Prostate gland (tissue), 2 donors: ENCODE data around the gene ITGA7.

ENCODE experiments used
- POLR2A ChIP-seq: fragments of 450-650 bp; IDR thresholded peaks from one replicate; pipeline ENCODE4 v1.6.1; 2016; ENCODE audit warnings: antibody characterized with exemption, mild to moderate bottlenecking
- POLR2AphosphoS5 ChIP-seq: sonication (generic); formaldehyde crosslinking; IDR thresholded peaks from one replicate; pipeline ENCODE4 v1.6.1; 2017; ENCODE audit warnings: antibody characterized with exemption
- TF ChIP-seq, protein P1 (sequence below), 4 experiments: fragments of 200-600 bp in 2 of 4; fragments of 450-650 bp in 2 of 4; sonication (generic) in 2 of 4; IDR thresholded peaks; 1 replicate in 3 of 4; 2 replicates in 1 of 4; pipeline ENCODE4 v1.5.1; 2016 to 2019; ENCODE audit warnings: antibody characterized with exemption in 4 of 4, mild to moderate bottlenecking in 2 of 4, moderate library complexity in 2 of 4

DNA sequence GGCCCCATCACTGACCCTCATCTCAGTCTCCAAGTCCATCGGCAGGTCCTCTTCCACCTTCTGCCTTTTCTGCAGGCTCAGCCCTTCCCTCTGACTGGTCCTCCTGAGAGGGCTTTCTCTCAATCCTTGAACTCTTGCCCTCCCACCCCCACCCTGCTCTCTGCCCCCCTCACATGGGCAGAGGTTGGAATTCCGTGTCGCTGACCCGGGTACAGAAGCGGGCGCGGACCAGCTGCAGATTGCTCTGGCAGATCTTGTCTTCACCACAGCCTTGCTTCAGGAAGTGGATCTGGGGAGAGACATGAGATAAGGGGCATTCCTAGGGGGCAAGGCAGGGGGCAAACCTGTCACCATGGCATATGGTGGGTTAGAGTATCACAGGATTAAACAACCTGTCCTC, 12.4 kb downstream of the ITGA7 start:
- TF ChIP-seq, protein P1, sequence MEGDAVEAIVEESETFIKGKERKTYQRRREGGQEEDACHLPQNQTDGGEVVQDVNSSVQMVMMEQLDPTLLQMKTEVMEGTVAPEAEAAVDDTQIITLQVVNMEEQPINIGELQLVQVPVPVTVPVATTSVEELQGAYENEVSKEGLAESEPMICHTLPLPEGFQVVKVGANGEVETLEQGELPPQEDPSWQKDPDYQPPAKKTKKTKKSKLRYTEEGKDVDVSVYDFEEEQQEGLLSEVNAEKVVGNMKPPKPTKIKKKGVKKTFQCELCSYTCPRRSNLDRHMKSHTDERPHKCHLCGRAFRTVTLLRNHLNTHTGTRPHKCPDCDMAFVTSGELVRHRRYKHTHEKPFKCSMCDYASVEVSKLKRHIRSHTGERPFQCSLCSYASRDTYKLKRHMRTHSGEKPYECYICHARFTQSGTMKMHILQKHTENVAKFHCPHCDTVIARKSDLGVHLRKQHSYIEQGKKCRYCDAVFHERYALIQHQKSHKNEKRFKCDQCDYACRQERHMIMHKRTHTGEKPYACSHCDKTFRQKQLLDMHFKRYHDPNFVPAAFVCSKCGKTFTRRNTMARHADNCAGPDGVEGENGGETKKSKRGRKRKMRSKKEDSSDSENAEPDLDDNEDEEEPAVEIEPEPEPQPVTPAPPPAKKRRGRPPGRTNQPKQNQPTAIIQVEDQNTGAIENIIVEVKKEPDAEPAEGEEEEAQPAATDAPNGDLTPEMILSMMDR (IDR thresholded peaks at IDR 0.05): no peak
- TF ChIP-seq POLR2AphosphoS5: no peak
- TF ChIP-seq POLR2A: no peak
